Stomach (tissue), 9 donors: ENCODE data around the gene C4orf46. TPM values are rescaled to one million over a fixed set of nuclear protein-coding genes. Genes with fewer than 3 reads are reported as not detected.

Experiments used
- DNase-seq, 2 donors: peaks; one replicate each; pipeline versions ENCODE4 v3.0.0 to v3.0.0-alpha.2; 2013 to 2019
- H3K27ac ChIP-seq, 5 donors: fragments of 200-600 bp in 4 of 5; sonication (generic) in 4 of 5; one replicate each; pipeline ENCODE4 v1.5.1; 2013 to 2019; ENCODE audit warnings: mild to moderate bottlenecking in 1 of 5, moderate library complexity in 1 of 5
- H3K27me3 ChIP-seq, 3 donors: fragments of 200-600 bp; sonication (generic); one replicate each; pipeline ENCODE4 v1.5.1; 2017 to 2019; ENCODE audit warnings: mixed run types in 1 of 3
- H3K36me3 ChIP-seq, 4 donors: fragments of 200-600 bp; sonication (generic); 1 replicate in 3 of 4; 2 replicates in 1 of 4; pipeline ENCODE4 v1.5.1; 2016 to 2019
- H3K4me1 ChIP-seq, 4 donors: fragments of 200-600 bp; sonication (generic); one replicate each; pipeline ENCODE4 v1.5.1; 2016 to 2019
- H3K4me3 ChIP-seq, 4 donors: fragments of 200-600 bp; sonication (generic) in 3 of 4; one replicate each; pipeline ENCODE4 v1.5.1; 2016 to 2019; ENCODE audit warnings: mild to moderate bottlenecking in 1 of 4
- H3K9me3 ChIP-seq, 4 donors: fragments of 200-600 bp; sonication (generic); one replicate each; pipeline ENCODE4 v1.5.1; 2016 to 2019
- CTCF ChIP-seq, 7 experiments: fragments of 450-650 bp in 4 of 7; fragments of 200-600 bp in 3 of 7; sonication (generic) in 3 of 7; IDR thresholded peaks; one replicate each; pipeline ENCODE4 v1.5.1; 2016 to 2019; ENCODE audit warnings: antibody characterized with exemption in 7 of 7, control low read depth in 2 of 7, mild to moderate bottlenecking in 1 of 7
- EP300 ChIP-seq: sonication (generic); formaldehyde crosslinking; IDR thresholded peaks from one replicate; pipeline ENCODE4 v1.6.1; 2017; ENCODE audit warnings: antibody characterized with exemption
- POLR2A ChIP-seq, 4 donors: fragments of 450-650 bp; IDR thresholded peaks; one replicate each; pipeline ENCODE4 v1.6.1; 2016; ENCODE audit warnings: antibody characterized with exemption in 4 of 4, control low read depth in 2 of 4, mild to moderate bottlenecking in 1 of 4, moderate library complexity in 1 of 4
- POLR2AphosphoS5 ChIP-seq, 3 donors: sonication (generic); formaldehyde crosslinking; IDR thresholded peaks; one replicate each; pipeline ENCODE4 v1.6.1; 2016; ENCODE audit warnings: antibody characterized with exemption in 3 of 3
- WGBS, 5 donors: extraction: QIAGEN DNeasy Blood & Tissue Kit in 3 of 5; methylation state at CpG; one replicate each; pipeline versions ENCODE4 v1.1.5 to v1.1.7; 2013 to 2018; 5-methylcytosine and 5-hydroxymethylcytosine counted together
- intact Hi-C: fragments of 100-400 bp; cut with DNase I; formaldehyde crosslinking; loops from one replicate; pipeline ENCODE4 v1.15.1; 2023; ENCODE audit warnings: low total_unique reads
- polyA plus RNA-seq, 3 donors: library from polyadenylated mRNA; stranded (reverse); fragments of 200-250 nt; gene quantifications; one replicate each; pipeline ENCODE4 v1.2.3, GENCODE V29; 2013
- total RNA-seq, 5 donors: library from RNA; depleted of rRNA; stranded (reverse); fragments of >200 nt; gene quantifications; one replicate each; pipeline versions ENCODE4 v1.1.0 to v1.2.3, GENCODE V29; 2014 to 2016
- donor health status: healthy with polysubstance abuse.
- donor health status: Bipolar disorder and iron deficiency.
- donor health status: healthy.

Gene C4orf46
- total and polyA plus RNA-seq, 8 donors = 0.29 to 23.5 (median 2.5) TPM

- H3K36me3 ChIP-seq = no peaks in the 10 kb centered on the region
- H3K27me3 ChIP-seq = no peaks in the 10 kb centered on the region
- H3K4me3 ChIP-seq = no peak overlapping the region
- H3K27ac ChIP-seq = no peak overlapping the region
- WGBS, 5 donors = 13 to 39% (median 25%) methylated on average over 1 of the region's 1 CpG
- intact Hi-C loops = no loop called here
- H3K4me1 ChIP-seq = no peaks in the 10 kb centered on the region
- H3K9me3 ChIP-seq = no peaks in the 10 kb centered on the region
- DNase-seq = peak in 1 of 2 donors; percentile 3
- TF ChIP-seq EP300 = no peak
- TF ChIP-seq CTCF (IDR thresholded peaks at IDR 0.05) = no peak
- TF ChIP-seq POLR2AphosphoS5 (IDR thresholded peaks at IDR 0.05) = no peak
- no peak for TF ChIP-seq POLR2A (IDR thresholded peaks at IDR 0.05)
Observed at GRCh38 chr4:158630893-158631292, 40.8 kb downstream of the C4orf46 start.

GRCh38 chr4:158625544-158625943, 46.1 kb downstream of the C4orf46 start:
- Histone ChIP-seq H3K4me3 (no peak overlapping the region), H3K36me3 (no peaks in the 10 kb centered on the region), H3K4me1 (peaks cover 0 to 3% (median 0%) of the 10 kb centered on the region in 4 donors), H3K27ac (no peak overlapping the region), H3K27me3 (no peaks in the 10 kb centered on the region), H3K9me3 (no peaks in the 10 kb centered on the region)
- WGBS, 5 donors = 73 to 91% (median 78%) methylated on average over 2 of the region's 2 CpGs
- no peak for TF ChIP-seq EP300
- TF ChIP-seq POLR2AphosphoS5 (IDR thresholded peaks at IDR 0.05) = no peak
- no peak for TF ChIP-seq POLR2A (IDR thresholded peaks at IDR 0.05)
- no peak for TF ChIP-seq CTCF (IDR thresholded peaks at IDR 0.05)
- no peak for DNase-seq
- intact Hi-C loops = no loop called here

- peak in 1 of 2 donors; percentile 74 for DNase-seq
- WGBS, 5 donors = 25 to 43% (median 29%) methylated on average over 3 of the region's 3 CpGs
- H3K27ac ChIP-seq = no peak overlapping the region
- no peaks in the 10 kb centered on the region for H3K36me3 ChIP-seq
- H3K9me3 ChIP-seq = no peaks in the 10 kb centered on the region
- intact Hi-C loops = no loop called here
- H3K4me1 ChIP-seq = peaks cover 0 to 3% (median 0%) of the 10 kb centered on the region in 4 donors
- TF ChIP-seq POLR2AphosphoS5 (IDR thresholded peaks at IDR 0.05) (no peak), CTCF (IDR thresholded peaks at IDR 0.05) (peak in 5 of 7 experiments; percentile 13 to 67 (median 52))
- H3K27me3 ChIP-seq = no peaks in the 10 kb centered on the region
- no peak overlapping the region for H3K4me3 ChIP-seq
Observed at GRCh38 chr4:158624889-158625478, 46.7 kb downstream of the C4orf46 start.

GRCh38 chr4:158622251-158622650, 49.4 kb downstream of the C4orf46 start:
- H3K27me3 ChIP-seq = no peaks in the 10 kb centered on the region
- intact Hi-C loops = no loop called here
- DNase-seq = no peak
- no peak for TF ChIP-seq CTCF (IDR thresholded peaks at IDR 0.05)
- no peak for TF ChIP-seq POLR2A (IDR thresholded peaks at IDR 0.05)
- no peak for TF ChIP-seq POLR2AphosphoS5 (IDR thresholded peaks at IDR 0.05)
- no peaks in the 10 kb centered on the region for H3K9me3 ChIP-seq
- H3K27ac ChIP-seq = no peak overlapping the region
- H3K36me3 ChIP-seq = no peaks in the 10 kb centered on the region
- WGBS, 5 donors = 87 to 98% (median 94%) methylated on average over 3 of the region's 3 CpGs
- H3K4me1 ChIP-seq = peaks cover 0 to 3% (median 0%) of the 10 kb centered on the region in 4 donors
- no peak overlapping the region for H3K4me3 ChIP-seq
